NCI-H446 treated with DMSO at 0.1 percent for 48 hours (cell line): ENCODE measurements around the gene SDS.
A peak's percentile ranks its signal among the peaks of the same experiment; 100 is the strongest.

Source experiments
- DNase-seq: peaks from one replicate; lab custom pipeline; 2025; lab: John Stamatoyannopoulos, UW

Gene SDS

DNA sequence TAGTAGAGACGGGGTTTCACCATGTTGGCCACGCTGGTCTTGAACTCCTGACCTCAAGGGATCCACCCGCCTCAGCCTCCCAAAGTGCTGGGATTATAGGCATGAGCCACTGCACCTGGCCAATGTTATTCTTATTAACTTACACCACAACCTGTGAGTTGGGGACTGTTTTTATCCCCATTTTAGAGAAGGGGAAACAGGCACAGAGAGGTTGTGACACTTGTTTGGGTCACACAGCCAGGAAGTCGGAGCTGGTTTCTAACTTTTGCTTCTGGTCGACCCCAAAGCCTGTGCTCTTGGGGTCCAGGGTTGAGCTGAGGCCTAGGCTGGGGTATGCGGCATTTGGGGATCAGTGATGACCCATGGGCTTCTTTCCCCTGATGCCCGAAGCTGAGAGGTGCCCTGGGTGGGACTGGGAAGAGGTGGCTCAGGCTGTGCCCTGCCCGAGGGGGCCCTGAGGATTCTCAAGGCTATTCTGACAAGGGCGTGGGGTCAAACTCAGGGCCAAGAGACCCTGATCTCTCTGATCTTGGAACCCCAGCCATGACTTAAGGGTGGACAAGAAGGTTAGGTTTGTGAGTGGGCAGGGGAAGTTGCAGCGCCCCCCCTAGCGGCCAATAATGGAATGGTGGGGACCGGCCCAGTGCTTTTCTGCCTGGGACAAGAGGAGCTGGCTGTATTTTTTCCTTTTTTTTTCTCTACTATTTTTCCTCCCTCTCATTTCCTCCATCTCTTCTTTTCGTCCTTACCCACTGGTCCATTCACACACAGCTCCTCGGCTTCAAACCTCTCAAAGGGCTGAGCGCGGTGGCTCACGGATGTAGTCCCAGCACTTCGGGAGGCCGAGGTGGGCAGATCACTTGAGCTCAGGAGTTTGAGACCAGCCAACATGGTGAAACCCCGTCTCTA lies 21.5 kb upstream of the SDS start:
- no peak for DNase-seq

DNA sequence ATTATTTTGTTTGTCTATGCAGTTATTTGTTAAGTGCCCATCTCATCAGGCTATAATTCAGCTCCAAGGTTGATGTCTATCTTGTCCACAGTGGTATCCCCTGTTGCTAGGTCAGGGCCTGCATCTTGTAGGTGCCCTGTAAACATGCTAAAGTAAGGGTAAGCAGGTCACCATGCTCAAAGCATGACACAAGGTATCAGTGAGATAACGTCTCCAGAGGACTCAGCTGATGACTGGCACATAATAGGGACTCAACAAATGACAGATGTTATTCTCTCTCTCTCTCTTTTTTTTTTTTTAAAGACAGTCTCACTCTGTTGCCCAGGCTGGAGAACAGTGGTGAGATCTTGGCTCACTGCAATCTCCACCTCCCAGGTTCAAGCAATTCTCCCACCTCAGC lies 20.8 kb upstream of the SDS start:
- no peak for DNase-seq

DNA sequence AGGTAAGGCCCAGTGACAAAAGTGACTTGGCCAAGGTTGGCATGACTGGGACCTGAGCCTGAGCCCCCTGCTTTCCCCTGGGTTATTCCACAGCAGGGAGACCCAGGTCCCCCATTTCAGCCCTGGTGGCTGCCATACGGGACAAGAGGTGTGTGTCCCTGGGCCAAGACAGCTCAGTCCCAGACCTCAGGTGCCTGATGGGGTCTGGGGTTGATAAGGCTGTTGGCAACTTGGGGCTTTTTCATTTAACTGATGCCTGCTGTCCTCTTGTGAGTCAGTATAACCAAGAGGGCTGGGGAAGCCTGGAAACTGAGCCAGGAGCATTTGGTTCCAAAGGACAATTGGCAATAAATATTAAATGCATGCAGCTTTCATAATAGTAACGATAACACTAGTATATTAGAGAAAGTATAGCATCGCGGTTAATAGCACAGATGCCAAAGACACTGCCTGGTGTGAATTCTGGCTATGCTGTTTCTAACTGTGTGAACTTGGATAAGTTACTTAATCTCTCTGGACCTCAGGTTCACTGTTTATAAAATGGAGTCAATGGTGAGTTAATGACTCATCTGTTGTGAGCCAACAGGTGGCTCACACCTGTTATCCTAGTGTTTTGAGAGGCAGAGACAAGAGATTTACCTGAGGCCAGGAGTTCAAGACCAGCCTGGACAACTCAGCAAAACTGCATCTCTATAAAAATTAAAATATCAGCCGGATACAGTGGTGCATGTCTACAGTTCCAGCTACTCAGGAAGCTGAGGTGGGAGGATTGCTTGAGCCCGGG lies 19.4 kb upstream of the SDS start:
- no peak for DNase-seq

DNA sequence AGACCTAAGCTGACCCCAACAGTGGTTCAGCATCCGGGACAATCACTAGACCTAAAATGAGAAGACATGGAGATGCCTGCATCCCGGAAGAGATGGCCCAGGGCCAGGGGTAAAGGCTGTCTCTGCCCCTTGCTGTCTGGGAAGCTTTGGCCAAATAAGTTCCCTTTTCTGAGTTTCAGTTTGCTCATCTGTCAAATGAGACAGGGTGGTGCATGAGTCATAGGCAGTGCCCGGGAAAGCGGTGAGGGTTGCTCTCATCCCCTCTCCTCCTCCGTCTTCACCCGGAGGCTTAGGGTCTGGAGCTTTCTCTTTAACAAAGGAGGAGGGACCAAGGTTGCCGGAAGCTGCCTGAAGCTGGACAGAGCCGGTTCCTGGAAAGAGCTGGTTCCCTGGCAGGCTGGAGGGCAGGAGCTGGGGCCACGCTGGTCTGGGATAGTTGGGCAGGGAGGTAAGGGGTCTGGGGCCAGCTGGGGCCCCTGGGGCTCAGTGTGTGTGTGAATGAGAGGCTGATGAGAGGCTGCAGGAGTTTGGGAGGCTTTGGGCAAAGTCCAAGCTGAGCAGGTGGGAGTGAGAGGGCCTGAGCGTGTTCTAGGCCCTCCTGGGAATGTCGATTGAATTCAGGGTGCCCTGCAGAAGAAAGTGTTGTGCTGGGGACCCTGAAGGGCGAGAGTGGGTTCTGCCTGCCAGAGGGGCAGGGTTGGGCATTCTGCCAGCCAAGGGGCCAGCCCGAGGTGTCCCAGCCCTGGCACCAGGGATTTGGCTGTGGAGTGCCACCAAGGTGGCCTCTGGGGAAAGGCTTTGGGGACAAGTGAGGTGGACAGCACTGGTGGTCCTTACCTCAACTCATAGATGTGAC lies 18.6 kb upstream of the SDS start, which contains the start of gene SDSL:
SDSL (plus strand) TSS at position 351 of the 856 bp plus-strand sequence. CDS start 5,603 bp downstream, outside the sequence.
- peak; percentile 69 for DNase-seq

DNA sequence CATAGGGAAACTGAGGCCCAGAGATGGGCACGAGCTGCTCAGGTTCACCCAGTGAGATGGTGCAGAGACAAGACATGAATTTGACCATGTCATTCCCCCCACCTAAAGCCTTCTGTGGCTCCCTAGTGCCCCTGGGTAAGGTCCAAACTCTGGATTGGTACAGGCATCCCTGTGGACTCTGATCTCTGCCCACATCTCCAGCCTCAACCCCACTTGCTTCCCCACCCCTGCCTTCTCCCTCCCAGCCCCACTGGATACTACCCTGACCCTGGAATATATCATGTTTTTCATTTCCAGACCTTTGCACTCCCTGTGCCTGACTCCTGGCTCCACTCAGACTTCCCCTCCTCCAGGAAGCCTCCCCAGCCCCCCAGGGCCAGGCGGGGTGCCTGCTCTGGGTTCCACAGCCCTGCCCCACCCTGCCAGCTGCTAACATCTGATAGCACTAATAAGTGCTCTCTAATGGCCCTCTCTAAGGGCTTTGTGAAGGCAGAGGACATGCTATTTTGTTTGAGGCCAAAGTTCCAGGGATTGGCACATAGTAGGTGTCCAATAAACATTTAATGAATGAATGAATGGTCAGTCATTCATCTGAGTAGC lies 17.4 kb upstream of the SDS start:
- no peak for DNase-seq

DNA sequence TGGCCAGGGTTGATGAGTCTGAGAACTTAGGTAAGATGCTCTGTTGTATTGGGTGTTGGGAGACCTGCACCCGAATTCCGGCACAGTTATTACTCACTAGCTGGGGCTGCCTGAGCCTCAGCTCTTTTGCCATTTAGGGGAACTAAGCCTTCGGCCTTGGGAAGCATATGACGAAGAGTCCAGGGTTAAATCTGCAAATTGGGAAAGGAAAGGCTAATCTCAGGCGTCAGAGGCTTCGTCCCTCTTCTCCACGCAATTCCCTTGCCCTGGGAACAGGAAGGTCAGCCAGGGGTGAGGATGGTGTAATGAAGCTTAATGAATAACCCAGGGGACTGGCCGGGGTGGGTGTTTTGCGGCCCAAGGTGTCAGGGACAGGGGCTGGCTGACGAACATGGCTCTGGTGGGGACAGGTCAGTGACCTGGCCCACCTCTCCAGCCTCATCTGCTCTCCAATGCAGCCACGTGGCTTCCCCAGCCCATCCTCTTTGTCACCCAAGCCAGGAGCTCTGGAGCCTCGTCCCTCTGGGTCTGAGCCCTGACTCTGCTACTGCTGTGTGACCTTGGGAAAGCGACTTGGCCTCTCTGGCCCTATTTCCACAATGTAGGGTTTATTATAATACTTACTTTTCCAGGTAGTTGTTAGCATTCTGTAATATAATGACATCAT lies 14.7 kb upstream of the SDS start:
- no peak for DNase-seq

DNA sequence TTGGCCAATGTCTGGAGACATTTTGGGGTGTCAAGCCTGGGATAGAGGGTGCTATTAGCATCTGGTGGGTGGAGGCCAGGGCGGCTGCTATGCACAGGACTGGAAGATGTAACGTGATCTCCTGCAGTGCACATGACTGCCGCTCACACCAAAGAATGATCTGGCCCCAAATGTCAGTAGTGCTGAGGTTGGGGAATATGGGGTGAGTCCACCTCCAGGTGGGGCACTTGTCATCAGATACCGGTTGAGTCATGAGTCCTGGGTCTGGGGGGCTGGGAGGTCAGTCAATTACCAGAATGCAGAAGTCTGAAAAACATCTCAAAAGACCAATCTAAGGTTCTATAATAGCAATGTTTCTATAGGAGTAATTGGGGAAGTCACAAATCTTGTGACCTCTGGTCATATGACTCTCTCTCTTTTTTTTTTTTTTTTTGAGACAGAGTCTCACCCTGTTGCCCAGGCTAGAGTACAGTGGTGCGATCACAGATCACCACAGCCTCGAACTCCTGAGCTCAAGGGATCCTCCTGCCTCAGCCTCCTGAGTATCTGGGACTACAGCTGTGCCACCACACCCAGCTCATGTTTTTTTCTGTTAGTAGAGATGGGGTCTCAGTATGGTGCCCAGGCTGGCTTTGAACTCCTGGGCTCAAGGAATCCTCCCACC lies 12.5 kb upstream of the SDS start:
- DNase-seq = no peak

DNA sequence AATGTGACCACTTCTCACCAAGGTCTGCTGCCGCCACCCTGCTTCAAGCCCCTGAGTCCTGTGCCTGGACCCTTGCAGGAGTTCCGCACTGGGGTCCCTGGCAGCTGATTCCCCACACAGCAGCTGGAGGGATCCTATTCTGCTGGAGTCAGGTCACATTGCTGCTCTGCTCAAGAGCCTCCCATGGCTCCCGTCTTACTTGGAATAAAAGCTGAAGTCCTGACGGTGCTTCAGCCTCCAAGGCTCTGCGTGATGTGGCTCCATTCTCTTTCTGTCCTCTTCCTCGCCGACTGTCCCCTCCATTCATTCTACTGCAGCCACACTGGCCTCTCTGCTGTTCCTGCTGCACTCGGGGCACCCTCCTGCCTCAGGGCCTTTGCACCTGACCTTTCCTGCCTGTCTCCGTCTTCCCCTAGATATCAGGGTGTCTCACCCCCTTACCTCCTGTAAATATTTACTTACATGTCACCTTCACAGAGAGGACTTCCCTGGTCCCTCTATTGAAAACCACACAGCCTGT lies 10.9 kb upstream of the SDS start:
- no peak for DNase-seq

DNA sequence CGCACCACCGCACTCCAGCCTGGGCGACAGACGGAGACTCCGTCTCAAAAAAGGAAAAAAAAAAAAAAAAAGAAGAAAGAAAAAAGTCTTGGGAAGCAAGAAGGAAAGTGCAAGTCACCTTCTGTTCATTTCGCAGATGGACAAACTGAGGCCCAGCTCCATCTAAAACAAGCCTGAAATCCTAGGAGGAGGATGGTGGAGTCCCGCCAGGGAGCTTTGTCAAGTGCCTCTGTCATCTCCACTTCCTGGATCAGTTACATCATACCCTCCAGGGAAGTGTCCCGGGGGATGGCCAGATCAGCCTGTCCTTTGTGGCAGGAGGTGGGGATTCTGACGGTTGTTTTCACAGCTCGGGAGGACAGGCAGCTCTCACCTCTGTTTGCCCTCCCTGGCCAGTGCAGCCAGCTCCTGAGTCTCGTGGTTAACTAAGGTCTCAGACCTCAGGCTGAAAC lies 9.8 kb upstream of the SDS start:
- DNase-seq = no peak

DNA sequence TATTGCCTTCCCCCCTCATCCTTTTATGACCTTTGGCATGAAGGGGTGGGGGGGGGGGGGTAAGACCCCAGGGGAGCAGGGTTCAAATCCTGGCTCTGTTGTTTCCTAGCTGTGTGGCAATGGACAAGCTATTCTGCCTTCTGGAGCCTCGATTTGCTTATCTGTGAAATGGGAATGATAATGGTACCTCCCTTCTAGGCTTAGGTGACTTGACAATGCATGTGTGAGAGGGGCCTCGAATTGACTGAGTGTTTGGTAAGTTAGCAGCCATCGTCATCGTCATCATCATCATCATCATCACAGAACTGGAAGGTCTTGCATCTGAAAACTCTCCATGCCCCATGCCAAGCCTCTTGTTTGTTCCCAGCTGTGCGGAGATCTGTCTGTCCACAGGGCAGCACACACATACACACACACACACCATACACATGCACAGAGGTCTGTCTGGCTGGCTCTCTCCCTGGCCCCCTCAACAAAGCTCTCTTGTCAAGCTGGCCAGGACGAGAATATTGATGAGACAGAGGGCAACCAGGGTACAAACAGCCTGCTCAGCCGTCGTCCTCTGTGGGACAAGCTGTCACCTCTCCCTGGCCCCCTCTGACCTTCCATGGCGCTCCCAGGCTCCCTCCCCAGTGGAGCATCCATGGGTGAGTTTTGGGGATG lies 5.9 kb upstream of the SDS start:
- DNase-seq = no peak

DNA sequence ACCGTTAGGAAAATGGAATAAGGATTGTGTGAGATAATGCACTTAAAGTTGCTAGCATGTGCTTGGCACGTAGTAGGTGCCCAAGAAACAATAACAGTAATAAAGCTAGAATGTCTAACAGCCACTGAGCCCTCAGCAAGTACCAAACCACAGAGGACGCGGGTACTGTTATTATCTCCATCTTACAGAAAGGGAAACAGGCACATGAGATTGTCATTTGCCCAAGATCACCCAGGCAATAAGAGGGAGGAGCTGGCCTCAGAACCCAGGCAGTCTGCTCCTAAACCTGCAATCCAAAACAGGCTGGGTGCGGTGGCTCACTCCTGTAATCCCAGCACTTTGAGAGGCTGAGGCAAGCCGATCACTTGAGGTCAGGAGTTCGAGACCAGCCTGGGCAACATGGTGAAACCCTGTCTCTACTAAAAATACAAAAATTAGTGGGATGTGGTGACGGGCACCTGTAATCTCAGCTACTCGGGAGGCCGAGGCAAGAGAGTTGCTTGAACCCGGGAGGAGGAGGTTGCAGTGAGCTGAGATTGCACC lies 5.1 kb upstream of the SDS start:
- no peak for DNase-seq

DNA sequence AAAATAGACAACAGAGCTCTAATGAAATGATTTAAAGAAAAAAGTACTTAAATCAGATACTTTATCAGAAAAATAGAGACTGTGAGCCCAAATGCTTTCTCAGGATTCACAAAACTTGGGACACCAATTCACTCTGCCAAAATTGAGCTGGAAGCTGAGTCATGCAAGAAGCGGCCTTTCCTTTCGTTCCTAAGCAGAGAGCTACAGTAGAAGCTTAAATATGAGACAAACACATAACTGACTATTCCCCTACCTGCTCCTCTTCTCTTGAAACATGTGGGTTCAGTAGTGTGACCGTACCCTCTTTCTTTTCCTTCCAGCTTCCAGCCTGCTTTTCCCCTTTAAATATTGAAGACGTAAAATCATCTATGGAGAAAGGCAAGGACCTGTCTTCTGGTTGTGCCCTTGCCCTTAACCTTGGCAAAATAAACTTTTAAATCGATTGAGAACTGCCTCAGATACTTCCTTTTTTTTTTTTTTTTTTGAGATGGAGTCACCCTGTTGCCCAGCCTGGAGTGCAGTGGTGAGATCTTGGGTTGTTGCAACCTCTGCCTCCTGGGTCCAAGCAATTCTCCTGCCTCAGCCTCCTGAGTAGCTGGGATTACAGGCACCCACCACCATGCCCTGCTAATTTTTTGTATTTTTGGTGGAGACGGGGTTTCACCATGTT lies 4.4 kb upstream of the SDS start:
- DNase-seq = no peak

DNA sequence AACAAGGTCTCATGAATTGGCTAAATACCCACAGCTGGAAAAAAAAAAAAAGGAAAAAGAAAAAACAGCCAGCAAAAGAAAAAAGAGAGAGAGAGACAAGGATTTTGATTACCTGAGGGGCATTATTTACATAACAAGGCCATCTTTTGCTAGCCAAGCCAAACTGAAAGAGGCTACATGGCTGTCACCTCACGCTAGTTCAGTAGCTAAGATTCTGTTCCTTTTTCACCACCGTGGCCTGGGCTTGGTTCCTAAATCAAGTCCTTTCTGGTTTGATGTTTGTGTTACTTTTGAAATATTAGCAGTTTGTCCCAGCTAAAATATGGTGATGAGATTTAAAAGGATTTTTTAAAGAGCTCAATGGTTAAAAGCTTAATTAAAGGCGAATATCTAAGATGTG lies 2.0 kb upstream of the SDS start:
- no peak for DNase-seq

DNA sequence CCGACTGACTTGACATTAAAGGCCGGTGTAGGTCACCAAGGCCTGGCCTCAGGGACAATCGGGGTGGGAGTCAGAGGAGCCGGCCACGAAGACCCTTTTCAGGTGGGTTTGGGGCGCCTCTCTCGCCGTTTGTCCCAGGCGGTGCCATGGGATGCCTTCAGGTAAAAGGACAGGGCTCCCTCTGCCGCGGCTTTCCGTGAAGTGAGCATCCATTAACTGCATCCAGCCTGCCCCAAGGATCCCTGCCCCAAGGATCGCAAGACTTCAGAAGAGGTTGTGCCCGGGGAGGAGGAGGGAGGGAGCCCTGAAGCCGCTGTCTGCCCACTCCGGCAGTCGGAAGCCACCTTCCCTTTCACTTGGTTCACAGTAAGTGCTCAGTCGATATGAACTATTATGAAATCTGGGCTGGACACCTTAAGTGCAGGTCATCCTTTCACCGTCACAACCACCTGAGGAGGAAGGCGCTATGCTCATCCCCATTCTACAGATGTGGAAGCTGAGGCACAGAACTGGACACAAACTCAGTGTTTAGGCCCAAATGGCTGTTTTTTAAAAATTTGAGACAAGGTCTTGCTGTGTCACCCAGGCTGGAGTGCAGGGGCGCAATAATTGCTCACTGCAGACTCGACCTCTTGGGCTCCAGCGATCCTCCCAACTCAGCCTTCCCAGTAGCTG lies 964 bp downstream of the SDS start:
- no peak for DNase-seq

DNA sequence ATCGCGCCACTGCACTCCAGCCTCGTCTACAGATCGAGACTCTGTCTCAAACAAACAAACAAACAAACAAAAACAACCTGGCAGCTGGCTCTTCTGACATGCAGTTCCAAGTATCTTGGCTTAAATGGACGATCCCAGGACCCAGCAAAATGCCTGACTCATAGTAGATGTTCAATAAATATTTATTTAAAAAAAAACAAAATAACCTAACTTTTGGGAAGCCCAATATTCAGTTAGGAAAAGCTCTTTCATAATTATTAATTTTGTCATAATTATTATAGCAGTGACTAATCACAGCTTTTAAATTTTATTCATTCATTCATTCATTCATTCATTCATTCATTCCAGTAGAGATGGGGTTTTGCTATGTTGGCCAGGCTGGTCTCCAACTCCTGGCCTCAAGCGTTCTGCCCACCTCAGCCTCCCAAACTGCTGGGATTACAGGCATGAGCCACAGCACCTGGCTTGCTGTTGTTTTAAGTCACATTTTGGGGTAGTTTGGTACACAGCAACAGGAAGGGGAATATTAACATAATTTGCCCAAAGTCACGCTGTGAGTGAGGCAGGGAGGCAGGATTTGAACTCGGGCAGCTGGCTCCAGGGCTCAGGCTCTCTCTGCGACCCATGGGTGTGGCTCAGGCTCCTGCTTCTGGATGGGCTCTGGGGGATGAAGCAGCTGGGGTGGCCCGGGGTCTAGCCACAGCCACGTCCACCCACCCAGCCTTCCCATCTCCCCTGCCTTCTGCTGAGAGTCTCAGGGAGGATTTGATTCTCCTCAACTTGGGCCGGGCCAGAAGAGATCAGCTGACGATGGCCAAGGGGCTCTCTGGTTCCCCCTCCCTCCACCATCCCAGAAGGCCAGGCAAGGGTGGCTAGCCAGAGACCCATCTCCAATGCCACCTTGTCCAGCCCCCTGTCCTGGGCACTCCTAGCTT lies 2.4 kb downstream of the SDS start:
- no peak for DNase-seq

DNA sequence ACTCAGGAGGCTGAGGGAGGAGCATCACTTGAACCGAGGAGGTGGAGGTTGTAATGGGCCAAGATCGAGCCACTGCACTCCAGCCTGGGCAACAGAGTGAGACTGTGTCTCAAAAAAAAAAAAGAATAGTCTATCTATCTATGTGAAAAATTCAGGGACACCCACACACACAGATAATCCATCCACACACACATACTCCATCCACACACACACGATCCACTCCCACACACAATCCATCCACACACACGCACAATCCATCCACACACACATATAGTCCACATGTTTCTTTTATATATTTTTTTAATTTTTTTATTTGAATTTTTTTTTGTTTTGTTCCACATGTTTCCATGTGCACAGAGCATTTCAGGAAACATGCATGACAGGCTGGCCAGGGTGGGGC lies 3.3 kb downstream of the SDS start:
- no peak for DNase-seq

DNA sequence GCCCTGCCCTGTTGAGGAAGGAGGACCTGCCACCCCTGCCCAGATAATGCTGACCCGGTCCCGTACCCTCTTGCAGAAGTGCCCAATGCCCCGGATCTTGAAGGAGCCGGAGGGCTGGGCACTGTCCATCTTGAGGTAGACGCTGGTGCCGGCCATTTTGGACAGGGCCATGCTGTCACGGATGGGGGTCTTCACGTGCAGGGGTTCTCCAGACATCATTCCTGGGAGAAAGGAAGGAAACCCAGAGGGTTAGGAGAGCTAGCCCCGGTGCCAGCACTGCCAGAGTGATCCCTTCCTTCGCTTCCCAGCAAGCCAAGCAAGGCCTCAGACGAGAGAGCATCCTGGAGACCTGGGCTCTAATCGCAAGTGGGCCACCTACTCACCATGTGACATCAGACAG lies 4.2 kb downstream of the SDS start:
- DNase-seq = no peak
